Stimulated activated CD4-positive, alpha-beta T cell treated with anti-CD3 and anti-CD28 coated beads, Interleukin-1b, Interleukin-23, amount 100 ng/mL, for 4 hours (primary cell): Measurements from ENCODE around the gene NAP1L4.

ENCODE experiments used
- DNase-seq, 2 donors: peaks; one replicate each; pipeline ENCODE4 v3.0.0-alpha.2; 2020; ENCODE audit warnings: low read depth in 2 of 2

NAP1L4 gene

DNA sequence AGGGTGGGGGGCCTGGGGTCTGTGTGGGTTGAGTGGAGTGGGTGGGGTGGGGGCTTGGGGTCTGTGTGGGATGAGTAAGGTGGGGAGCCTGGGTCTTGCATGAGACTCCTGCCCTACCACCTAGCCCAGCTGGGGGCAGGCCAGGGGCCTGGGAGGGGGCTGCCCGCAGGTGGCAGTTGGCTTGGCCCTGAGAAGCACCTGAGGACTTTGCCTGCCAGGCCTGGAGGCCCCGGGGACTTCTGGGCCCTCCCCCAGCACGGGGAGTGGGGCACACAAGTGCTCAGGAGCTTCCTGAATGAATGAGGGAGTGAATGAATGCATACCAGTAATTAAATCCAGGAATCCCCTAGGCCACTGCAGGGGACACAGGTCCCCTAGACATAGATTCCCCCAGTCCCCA lies 69.5 kb downstream of the NAP1L4 start:
- no peak for DNase-seq

DNA sequence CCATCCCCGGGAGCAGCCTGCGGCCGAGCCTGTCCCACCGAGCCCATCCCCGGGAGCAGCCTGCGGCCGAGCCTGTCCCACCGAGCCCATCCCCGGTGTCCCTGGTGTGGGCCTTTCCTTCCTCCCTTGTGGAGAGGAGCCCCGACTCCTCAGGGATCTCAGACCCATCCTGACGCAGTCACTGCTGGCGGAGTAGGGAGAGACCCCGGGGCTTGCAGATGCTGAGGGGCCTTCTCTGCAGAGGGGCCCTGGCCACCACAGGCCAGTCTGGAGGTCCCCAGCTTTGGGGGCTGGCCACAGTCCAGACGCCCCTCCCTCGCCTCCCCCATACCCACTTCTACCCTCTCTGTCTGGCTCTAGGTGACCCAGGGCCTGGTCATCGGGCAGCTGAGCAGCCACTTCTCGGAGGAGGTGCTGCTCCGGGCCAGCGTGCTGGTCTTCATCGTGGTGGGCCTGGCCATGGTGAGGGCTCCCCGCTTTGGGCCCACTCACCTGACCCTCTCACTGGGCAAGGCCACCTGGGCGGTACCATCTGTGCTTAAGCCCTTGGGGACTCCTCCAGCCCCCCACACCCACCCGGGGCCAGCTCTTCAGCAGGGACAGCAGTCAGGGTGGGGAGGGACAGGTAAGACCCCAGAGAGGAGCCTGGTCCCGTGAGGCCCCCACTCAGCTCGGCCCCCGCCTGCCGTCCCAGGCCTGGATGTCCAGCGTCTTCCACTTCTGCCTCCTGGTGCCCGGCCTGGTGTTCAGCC lies 70.2 kb downstream of the NAP1L4 start:
- no peak for DNase-seq

DNA sequence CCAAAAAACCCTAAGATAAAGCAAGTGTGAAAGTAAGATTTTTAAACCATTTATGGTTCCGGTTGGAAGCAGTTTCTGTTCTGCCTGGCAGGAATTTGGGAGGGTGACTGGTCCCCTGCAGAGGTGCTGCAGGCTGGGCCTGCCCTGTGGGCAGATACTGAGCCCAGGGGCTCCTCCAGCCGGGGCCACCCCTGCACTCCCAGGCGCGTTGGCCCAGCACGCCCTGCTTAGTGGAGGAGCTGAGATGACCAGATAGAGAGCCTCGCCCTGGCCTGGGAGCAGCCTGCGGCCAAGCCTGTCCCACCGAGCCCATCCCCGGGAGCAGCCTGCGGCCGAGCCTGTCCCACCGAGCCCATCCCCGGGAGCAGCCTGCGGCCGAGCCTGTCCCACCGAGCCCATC lies 70.9 kb downstream of the NAP1L4 start:
- DNase-seq = no peak

GRCh38 chr11:2920343-2920742 lies 71.8 kb downstream of the NAP1L4 start:
- DNase-seq = no peak

GRCh38 chr11:2919837-2920236 lies 72.3 kb downstream of the NAP1L4 start:
- DNase-seq = no peak

DNA sequence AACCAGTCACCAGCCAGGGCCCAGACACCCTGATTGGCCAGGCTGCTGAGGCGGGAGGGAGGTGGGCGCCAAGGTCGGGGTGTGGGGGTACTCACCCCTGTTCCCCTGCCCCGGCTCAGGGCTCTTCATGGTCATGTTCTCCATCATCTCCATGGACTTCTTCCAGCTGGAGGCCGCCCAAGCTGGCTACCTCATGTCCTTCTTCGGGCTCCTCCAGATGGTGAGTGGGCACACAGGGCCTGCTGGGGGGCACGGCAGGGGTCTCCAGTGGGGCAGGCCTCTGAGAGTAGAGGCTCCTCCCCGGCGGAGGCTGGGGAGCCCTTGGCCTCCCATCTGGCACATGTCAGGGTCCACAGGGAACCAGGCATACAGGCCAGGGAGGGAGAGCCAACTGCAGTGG lies 72.9 kb downstream of the NAP1L4 start:
- DNase-seq = no peak

DNA sequence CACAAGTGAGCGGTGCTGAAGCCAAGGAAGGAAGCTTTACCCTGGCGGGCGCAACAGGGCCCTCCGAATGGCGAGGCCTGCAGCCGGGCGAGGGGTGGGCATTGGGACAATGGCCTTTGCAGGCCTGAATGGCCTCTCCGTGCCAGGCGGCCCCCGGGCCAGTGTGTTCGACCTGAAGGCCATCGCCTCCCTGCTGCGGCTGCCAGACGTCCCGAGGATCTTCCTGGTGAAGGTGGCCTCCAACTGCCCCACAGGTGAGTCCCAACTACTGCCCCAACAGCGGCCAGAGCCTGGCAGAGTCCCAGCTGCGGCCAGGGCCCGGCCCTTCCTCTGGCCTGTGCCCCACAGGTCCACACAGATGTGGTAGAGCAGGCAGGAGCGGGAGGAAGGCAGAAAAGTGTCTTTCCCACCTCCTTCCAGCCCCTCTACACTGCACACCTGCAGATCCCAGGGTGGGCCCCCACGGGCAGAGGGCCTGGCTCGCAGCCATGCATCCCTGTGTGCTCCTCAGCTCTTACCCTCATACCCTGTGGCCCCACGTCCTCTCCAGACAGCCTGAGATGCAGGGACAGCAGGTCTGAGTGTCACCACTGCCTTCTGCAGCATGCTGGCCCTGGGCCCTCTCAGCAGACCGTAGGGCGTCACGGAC lies 74.2 kb downstream of the NAP1L4 start:
- no peak for DNase-seq

DNA sequence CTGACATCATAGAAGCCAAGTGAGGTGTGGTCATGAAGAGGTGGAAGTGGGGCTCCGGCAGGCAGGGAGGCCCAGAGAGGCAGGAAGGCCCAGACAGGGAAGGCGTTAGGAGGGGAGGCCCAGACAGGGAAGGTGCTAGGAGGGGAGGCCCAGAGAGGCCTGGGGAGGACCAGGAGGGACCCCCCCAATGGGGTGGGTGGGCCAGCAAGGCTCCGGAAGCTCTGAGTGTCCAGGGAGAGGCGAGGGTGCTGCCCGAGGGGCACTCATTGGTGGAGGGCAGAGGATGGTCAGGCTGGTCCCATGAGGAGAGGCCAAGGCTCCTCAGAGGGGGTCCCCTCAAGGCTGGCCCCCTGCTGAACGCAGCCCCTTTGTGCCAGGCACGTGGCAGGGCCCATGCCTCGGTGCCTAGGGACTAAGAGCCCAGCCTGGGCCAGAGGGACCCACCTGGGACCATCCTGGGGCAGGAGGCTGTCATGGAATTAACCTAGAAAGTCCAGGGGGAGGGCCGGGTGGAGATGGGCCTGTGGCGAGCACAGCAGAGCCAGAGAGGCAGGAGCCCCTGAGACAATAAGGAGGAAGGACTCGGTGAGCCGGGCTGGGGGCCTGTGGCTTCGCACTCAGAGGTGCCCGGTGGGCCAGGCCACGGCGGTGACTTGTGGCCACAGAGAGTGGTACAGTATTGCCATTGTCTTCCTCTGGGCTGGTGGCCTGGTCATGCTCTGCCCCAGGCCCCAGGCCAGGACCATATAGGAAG lies 75.1 kb downstream of the NAP1L4 start:
- DNase-seq = no peak

DNA sequence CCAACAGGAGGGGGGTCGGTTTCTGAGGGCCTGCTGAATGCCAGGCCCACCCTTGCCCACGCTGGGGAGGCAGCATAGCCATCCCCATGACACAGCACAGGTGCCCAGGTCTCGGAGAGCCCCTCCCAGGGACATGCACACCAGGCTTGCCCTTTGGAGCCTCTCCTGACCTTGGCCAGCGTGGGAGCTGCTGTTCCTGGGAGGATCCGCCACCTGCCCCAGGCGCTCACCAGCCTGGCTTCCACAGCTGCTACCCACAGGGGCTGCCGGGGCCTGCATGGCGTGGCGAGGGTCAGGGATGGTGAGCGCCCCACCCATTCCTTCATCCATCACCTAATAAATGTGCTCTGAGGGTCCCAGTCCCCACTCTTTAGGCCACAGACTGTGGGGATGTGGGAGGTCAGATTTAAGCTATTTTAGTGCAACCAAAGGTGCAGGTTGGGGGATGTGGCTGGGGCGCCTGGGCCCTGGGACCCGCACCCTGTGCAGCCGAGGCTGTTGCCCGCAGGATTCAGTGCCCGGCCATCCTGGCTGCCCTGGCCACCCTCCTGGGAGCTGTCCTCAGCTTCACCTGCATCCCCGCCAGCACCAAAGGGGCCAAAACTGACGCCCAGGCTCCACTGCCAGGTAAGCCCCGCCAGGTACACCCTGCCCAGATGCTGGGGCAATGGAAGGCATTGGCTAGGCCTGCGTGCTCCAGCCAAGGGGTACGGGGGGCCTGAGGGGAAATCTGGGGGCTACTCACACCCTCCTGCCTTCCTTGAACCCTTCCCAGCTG lies 75.8 kb downstream of the NAP1L4 start:
- no peak for DNase-seq

GRCh38 chr11:2915473-2915872 lies 76.7 kb downstream of the NAP1L4 start:
- no peak for DNase-seq

DNA sequence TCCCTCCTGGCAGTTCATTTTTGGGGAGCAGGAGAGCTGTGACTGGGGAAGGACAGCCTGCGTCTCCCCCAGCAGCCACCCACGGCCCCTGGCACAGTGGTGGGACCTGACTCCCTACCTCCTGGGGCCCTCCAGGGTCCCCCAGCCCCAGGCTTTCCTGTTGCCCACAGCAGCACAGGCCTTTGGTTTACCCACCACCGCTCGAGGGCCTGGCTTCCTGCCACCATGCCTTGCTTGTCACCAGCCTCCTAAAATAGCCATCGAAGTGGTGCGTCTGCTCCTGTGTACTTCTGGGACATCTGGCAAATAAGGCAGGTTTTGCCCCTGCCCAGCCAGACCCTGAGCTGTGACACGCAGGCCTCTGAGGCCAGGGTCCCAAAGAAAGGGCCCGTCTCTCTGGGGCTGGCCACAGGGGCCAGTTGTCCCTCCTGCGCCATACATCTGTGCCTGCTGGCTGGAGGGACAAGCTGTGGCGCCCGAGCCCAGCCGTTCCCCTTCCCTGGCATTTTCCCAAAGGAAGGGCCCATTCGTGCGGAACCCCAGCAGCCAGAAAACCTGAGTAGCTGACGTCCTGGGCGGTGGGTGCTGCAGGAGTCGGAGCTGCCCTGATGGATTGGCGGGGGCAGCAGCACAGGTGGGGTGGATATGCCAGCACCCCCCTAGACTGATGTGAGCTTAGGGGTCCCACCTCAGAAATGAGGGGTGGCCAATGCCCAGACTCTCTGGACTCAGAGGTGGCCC lies 77.5 kb downstream of the NAP1L4 start:
- no peak for DNase-seq

DNA sequence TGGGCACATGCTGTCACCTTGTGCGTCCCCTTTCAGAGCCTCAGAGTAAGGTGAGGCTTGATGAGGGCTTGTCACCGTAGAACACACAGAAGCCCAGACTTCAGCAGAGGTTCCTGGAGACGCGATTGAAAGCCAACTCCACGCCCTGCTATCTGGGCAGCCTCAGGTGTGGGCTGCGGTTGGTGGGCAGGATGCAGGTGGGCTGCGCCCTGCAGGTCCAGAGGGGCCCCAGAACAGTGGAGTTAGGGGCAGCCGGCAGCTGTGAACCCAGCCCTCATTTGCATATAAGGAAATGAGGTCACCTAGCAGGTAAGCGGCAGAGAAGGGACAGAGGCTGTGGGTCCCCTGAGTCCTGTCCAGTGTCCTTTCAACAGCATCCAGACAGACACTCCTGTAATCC lies 78.4 kb downstream of the NAP1L4 start:
- no peak for DNase-seq

- no peak for DNase-seq
These were observed 79.1 kb downstream of the NAP1L4 start for GRCh38 chr11:2913019-2913431.

DNA sequence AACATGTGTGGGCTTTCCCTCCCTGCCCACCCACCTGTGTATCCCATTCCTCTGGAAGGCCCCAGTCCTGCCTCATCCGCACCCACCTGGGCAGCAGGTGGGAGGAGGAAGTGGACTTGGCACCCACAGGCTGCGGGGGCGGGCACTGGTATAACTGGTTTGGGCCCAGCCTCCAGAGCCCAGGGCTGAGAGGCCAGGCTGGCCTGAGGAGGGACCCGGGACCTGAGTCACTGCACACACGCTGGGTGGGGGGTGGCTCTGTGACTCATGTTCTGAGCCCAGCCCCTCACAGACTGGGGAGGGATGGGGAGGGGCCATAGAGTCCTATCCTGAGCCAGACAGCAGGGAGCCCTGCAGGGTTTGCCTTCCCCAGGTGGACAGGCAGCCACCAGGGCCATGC lies 79.6 kb downstream of the NAP1L4 start:
- DNase-seq = no peak

DNA sequence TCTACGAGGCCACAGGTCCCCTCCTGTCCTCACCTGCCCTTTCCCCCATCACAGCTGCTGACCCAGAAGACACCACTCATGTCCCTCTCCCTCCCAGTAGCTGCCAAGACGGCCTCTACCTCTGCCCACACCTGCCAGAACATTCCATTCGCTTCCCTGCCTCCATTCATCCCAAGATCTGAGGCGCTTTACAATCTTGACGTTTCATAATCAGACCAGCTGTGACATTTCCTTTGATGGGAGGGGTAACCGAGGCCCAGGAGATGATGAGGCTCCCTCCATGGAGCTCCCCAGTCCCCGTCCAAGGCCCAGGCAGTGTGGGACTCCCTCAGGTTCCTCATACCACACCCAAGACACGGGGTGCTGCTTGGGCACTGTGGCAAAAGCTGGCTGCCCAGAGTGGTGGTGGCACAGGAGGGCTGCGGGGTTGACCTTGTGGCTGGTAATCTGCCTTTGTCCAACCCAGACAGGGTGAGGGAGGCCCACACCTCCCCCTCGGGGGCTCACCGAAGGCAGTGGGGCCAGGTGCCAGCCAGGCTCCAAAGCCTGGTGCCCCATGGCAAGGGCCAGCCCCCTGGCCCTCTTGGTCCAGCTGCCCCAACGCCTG lies 80.2 kb downstream of the NAP1L4 start:
- no peak for DNase-seq

DNA sequence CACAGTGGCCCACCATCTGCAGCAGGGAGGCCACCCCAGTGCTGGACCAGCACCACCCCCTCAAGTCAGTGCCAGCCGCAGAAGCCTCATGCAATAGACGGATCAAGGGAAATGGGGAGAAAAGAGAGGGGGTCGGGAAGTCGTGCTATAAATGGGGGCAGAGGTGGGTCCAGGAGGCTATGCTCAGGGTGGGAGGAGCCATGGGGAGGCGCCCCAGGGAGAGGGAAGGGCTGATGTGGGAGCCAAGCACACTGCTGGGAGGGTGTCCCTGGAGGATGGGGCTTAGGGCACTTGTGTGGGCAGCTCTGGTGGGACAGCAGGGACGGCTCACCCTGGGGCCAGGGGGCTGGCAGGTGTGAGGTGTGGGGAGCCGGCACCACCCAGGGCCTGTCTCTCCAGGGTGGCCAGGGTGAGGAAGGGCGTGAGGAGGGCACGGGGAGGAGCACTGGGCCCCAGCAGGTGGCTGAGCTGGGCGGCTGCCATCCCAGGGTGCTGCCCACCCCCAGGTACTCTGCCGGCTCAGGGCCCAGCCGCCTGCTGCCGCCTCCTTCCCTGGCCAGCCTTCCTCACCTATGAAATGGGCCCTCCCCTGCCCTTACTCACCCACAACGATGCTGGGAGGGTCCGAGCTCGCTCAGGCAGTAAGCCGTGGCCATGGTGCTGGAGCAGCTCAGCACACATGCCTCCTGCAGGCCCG lies 80.9 kb downstream of the NAP1L4 start:
- no peak for DNase-seq

DNA sequence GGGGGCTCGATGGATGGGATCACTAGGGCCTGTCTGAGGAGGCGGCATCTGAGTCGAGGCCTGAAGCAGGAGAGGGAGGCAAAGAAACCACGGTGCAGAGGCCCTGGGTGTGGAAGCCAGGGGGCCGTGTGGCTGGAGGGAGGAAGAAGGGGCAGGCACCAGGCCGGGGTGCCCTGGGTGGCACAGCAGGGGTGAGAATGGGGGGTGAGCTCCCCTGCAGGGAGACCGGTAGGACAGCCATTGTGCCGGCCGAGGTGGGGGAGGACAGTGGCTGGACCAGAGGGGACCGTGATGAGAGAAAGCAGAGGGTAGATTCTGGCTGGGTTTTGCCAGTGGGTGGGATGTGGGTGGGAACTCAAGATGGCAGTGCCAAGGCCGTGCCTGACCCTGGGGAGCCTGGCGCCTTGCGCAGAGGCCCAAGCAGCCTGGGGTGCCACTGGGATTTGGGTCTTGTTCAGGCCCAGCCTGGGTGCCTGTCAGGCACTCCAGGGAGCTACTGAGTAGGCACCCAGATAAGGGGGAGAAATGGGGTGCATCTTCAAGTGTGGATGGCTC lies 81.7 kb downstream of the NAP1L4 start:
- no peak for DNase-seq

DNA sequence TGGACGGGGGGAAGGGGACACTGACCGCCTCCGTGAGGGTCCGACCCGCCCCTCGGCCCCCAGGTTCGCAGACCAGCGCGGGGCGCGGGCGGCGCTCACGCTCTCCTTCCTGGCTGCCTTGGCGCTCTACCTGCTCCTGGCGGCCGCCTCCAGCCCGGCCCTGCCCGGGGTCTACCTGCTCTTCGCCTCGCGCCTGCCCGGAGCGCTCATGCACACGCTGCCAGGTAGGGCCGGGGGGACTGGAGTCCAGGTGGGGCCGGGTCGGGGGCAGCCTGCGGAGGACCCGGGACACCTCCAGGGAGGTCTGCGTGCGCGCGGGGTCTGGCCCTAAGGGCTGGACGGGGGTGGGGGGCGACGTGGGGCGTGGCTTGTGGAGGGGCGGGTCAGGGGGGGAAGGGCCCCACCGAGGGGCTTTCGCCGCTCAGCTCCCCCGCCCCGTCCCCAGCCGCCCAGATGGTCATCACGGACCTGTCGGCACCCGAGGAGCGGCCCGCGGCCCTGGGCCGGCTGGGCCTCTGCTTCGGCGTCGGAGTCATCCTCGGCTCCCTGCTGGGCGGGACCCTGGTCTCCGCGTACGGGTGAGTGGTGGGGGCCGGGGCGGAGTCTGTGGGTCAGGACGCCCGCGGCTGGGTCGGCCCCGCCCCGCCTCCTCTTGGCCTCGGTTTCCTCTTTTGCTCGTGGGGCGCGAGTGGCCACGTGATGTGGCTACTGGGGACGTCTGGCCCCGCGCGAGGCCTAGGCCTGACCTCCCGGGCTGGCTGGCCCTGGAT lies 82.8 kb downstream of the NAP1L4 start:
- no peak for DNase-seq

GRCh38 chr11:2908130-2908529 lies 84.0 kb downstream of the NAP1L4 start:
- DNase-seq = no peak
